HFFc6 (cell line): Measurements from ENCODE around the gene RNASE8. TPM values are rescaled to one million over a fixed set of nuclear protein-coding genes. Genes with fewer than 3 reads are reported as not detected.
"Not testable (repeated sequence)": the region's sequence is repeated elsewhere in the genome, so short reads cannot be mapped to it uniquely, and the experiment has no call there.

ENCODE experiments used
- DNase-seq: peaks from one replicate; pipeline ENCODE4 v3.0.0-alpha.2; 2018
- H3K27ac Mint-ChIP-seq: 2 replicates; pipeline ENCODE4 v1.8.0; 2020; ENCODE audit warnings: mild to moderate bottlenecking, mixed read lengths
- H3K27me3 Mint-ChIP-seq: 2 replicates; pipeline ENCODE4 v1.8.0; 2021; ENCODE audit warnings: mild to moderate bottlenecking, moderate library complexity, mixed read lengths; ENCODE audit not compliant: insufficient read depth
- H3K36me3 Mint-ChIP-seq: 2 replicates; pipeline ENCODE4 v1.8.0; 2021; ENCODE audit warnings: low read depth, mixed read lengths
- H3K4me1 Mint-ChIP-seq: 2 replicates; pipeline ENCODE4 v1.8.0; 2020; ENCODE audit warnings: low read depth, mixed read lengths
- H3K4me3 Mint-ChIP-seq: 2 replicates; pipeline ENCODE4 v1.8.0; 2020; ENCODE audit warnings: mild to moderate bottlenecking, moderate library complexity, mixed read lengths
- H3K9me3 Mint-ChIP-seq: 2 replicates; pipeline ENCODE4 v1.8.0; 2020; ENCODE audit warnings: mild to moderate bottlenecking, mixed read lengths
- CTCF ChIP-seq: fragments of 200-600 bp; sonication (generic); IDR thresholded peaks from 2 replicates; pipeline ENCODE4 v1.5.0; 2021; ENCODE audit warnings: antibody characterized with exemption, mild to moderate bottlenecking
- total RNA-seq, 6 experiments: library from RNA; stranded (reverse); fragmentation: NEBNext Ultra II Directional; extraction: Animal tissue kit (Norgen Biotek cat#: 25700); gene quantifications; 2 replicates in 1 of 6; 3 replicates in 5 of 6; pipeline ENCODE4 v1.2.3, GENCODE V29; 2021

RNASE8 gene
- total RNA-seq, 6 experiments from 2014 or later = not detected

GRCh38 chr14:21038441-21039422, 18.9 kb upstream of the RNASE8 start:
- Mint-ChIP-seq H3K36me3 (no peaks in the 10 kb centered on the region), H3K27ac (no peak overlapping the region), H3K9me3 (no peaks in the 10 kb centered on the region), H3K4me3 (no peak overlapping the region), H3K4me1 (peaks cover 48% of the 10 kb centered on the region), H3K27me3 (peaks cover 39% of the 10 kb centered on the region)
- DNase-seq = no peak
- no peak for TF ChIP-seq CTCF

DNA sequence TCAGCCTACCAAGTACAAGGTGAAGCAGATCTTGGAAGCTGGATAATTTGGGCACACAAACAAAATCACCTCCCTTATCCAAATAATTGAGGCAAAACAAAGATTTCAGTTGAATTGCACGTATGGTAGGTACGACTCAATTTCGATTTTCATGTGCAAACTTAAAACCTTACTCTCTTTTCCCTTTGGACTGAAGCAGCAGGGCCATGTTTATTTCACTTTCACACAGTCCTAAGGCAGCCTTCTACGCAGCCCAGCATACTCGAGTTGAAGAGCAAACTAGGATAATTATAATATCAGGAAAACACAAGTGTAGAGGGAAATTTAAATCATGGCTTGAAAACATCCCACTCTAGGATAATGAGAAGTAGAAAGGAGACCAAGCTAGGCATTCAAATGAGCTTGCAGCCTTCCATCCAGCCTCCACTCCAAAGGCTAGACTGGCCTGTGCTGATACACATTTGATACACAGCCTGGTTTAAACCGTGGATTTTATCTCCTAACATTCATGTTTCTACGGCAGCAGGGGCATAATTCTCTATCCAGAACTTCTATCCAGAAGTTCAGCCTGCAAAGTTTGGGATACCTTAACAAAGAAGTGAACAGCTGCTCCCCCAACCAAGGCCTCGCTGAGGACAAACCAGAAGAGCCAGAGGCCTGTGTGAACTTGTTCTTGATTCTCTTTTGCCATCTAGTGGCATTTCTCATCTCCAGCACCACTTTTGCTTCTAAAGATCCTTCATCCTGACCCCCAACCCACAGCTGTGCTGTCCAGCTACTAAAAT, 17.8 kb upstream of the RNASE8 start:
- H3K4me1 Mint-ChIP-seq = peaks cover 54% of the 10 kb centered on the region
- no peaks in the 10 kb centered on the region for H3K9me3 Mint-ChIP-seq
- H3K27ac Mint-ChIP-seq = no peak overlapping the region
- TF ChIP-seq CTCF = peak; percentile 69
- DNase-seq = peak; percentile 63
- H3K27me3 Mint-ChIP-seq = peaks cover 38% of the 10 kb centered on the region
- H3K4me3 Mint-ChIP-seq = no peak overlapping the region
- no peaks in the 10 kb centered on the region for H3K36me3 Mint-ChIP-seq

GRCh38 chr14:21040370-21040925, 17.2 kb upstream of the RNASE8 start:
- H3K9me3 Mint-ChIP-seq = no peaks in the 10 kb centered on the region
- no peak overlapping the region for H3K4me3 Mint-ChIP-seq
- peaks cover 54% of the 10 kb centered on the region for H3K4me1 Mint-ChIP-seq

DNA sequence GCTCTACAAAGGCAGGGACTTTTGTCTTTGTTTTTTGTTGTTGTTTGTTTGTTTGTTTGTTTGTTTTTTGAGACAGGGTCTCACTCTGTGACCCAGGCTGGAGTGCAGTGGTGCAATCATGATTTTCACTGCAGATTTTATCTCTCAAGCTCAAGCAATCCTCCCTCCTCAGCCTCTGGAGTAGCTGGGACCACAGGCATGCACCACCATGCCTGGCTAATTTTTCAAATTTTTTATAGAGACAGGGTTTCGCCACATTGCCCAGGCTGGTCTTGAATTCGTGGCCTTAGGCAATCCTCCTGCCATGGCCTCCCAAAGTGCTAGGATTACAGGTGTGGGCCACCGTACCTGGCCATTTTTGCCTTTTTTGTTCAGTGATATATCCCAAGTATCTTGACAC, 16.7 kb upstream of the RNASE8 start:
- not testable (repeated sequence) for H3K9me3 Mint-ChIP-seq, H3K36me3 Mint-ChIP-seq, H3K4me3 Mint-ChIP-seq, DNase-seq, H3K27ac Mint-ChIP-seq
- peaks cover 30% of the 10 kb centered on the region for H3K27me3 Mint-ChIP-seq
- H3K4me1 Mint-ChIP-seq = peaks cover 54% of the 10 kb centered on the region

More at GRCh38 chr14:21040370-21040925, 17.2 kb upstream of the RNASE8 start:
- no peak; the same call in 1 of the 2 replicates for TF ChIP-seq CTCF
- H3K36me3 Mint-ChIP-seq = no peaks in the 10 kb centered on the region
- no peak for DNase-seq
- no peak overlapping the region for H3K27ac Mint-ChIP-seq
- H3K27me3 Mint-ChIP-seq = peaks cover 35% of the 10 kb centered on the region

- Mint-ChIP-seq H3K27me3 (peaks cover 23% of the 10 kb centered on the region), H3K9me3 (no peaks in the 10 kb centered on the region), H3K4me1 (peaks cover 54% of the 10 kb centered on the region), H3K36me3 (no peaks in the 10 kb centered on the region), H3K4me3 (no peak within 1 kb of the TSS), H3K27ac (no peak within 1 kb of the TSS)
- peak; percentile 54 for DNase-seq
- no peak for TF ChIP-seq CTCF
Measured at GRCh38 chr14:21041676-21042433, 15.8 kb upstream of the RNASE8 start, which contains the start of gene RNASE7. Gene RNASE7, plus strand, starts transcription at chr14:21042362. Its CDS starts 631 bp downstream, at chr14:21042993.
